SK-N-MC (cell line): ENCODE measurements around the gene ZIM2.

Source experiments
- EZH2 ChIP-seq: fragments of 200-600 bp; sonication (generic); IDR thresholded peaks from one replicate; pipeline ENCODE4 v1.6.1; 2017; ENCODE audit warnings: antibody characterized with exemption
- FOXP2 ChIP-seq: optimal IDR thresholded peaks from 2 replicates; pipeline ENCODE3; 2011; ENCODE audit warnings: mild to moderate bottlenecking, moderate library complexity; ENCODE audit not compliant: insufficient read depth; ENCODE audit errors: extremely low read length, control extremely low read depth
- POLR2AphosphoS5 ChIP-seq: IDR thresholded peaks from 2 replicates; pipeline ENCODE4 v1.6.1; 2012; ENCODE audit warnings: mild to moderate bottlenecking, low read depth, low read length, borderline replicate concordance

DNA sequence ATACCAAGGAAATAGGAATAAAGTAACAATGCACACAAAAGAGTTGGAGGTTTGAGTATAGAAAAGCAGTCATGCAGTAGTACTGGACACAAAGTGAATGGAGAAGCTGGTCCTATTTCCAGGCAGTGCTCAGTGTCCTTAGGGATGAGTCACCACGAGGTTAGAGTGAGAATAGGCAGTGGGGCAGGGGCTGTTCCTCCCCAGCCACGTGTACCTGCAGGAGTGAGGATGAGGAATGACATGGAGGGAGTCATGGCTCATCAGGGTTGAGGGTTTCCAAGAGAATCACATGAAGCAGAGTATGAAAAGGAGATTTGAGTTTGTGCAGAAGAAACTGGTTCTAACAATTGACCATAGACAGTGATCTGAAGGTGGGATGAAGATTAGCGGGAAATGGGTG, 94.2 kb downstream of the ZIM2 start:
- TF ChIP-seq POLR2AphosphoS5 (no peak), EZH2 (no peak), FOXP2 (no peak)
